ENCODE measurements around the gene KDR. TPM values are rescaled to one million over a fixed set of nuclear protein-coding genes. Genes with fewer than 3 reads are reported as not detected.

KDR gene
- total and polyA plus RNA-seq, 4 donors: 8.4 to 132 (median 32.5) TPM

GRCh38 chr4:55116450-55116849 lies 8.9 kb downstream of the KDR start:
- no peak overlapping the region for H3K4me3 ChIP-seq
- H3K36me3 ChIP-seq (ENCODE audit: control insufficient read depth in 4 of 4, insufficient read depth in 4 of 4, low read length in 4 of 4): peaks cover 0 to 3% (median 0%) of the 10 kb centered on the region in 4 donors
- H3K4me1 ChIP-seq (ENCODE audit: control insufficient read depth in 5 of 5, insufficient read depth in 5 of 5, low read length in 5 of 5): peaks cover 0 to 10% (median 0%) of the 10 kb centered on the region in 5 donors
- DNase-seq (peak in 2 of 3 donors; percentile 53 to 58), ATAC-seq (ENCODE audit: insufficient read depth, low FRiP score) (peak; percentile 50)
- H3K27ac ChIP-seq (ENCODE audit: low read depth in 1 of 2, low read length in 1 of 2): no peak overlapping the region
- H3K9ac ChIP-seq (ENCODE audit: insufficient read depth in 1 of 2, low read length in 2 of 2): no peak overlapping the region
- no peaks in the 10 kb centered on the region for H3K9me3 ChIP-seq (ENCODE audit: control insufficient read depth in 4 of 4, insufficient read depth in 3 of 4, low read length in 3 of 4)
- no peak for TF ChIP-seq CTCF (IDR thresholded peaks at IDR 0.05; ENCODE audit: control extremely low read depth, extremely low read depth)
- no peaks in the 10 kb centered on the region for H3K27me3 ChIP-seq (ENCODE audit: control insufficient read depth in 3 of 3, insufficient read depth in 3 of 3, low read length in 2 of 3)
- 60 to 65% methylated on average over 1 of the region's 1 CpG for WGBS, 2 donors

- no peak overlapping the region for H3K9ac ChIP-seq (ENCODE audit: insufficient read depth in 1 of 2, low read length in 2 of 2)
- TF ChIP-seq CTCF (IDR thresholded peaks at IDR 0.05; ENCODE audit: control extremely low read depth, extremely low read depth): no peak
- H3K36me3 ChIP-seq (ENCODE audit: control insufficient read depth in 4 of 4, insufficient read depth in 4 of 4, low read length in 4 of 4): peaks cover 0 to 3% (median 1%) of the 10 kb centered on the region in 4 donors
- DNase-seq (no peak), ATAC-seq (ENCODE audit: insufficient read depth, low FRiP score) (no peak)
- H3K9me3 ChIP-seq (ENCODE audit: control insufficient read depth in 4 of 4, insufficient read depth in 3 of 4, low read length in 3 of 4): no peaks in the 10 kb centered on the region
- no peak overlapping the region for H3K4me3 ChIP-seq
- H3K27ac ChIP-seq (ENCODE audit: low read depth in 1 of 2, low read length in 1 of 2): no peak overlapping the region
- no peaks in the 10 kb centered on the region for H3K27me3 ChIP-seq (ENCODE audit: control insufficient read depth in 3 of 3, insufficient read depth in 3 of 3, low read length in 2 of 3)
- WGBS, 2 donors: 79 to 88% methylated on average over 1 of the region's 1 CpG
- peaks cover 0 to 3% (median 3%) of the 10 kb centered on the region in 5 donors for H3K4me1 ChIP-seq (ENCODE audit: control insufficient read depth in 5 of 5, insufficient read depth in 5 of 5, low read length in 5 of 5)
Observed at GRCh38 chr4:55111601-55112000, 13.8 kb downstream of the KDR start.

DNA sequence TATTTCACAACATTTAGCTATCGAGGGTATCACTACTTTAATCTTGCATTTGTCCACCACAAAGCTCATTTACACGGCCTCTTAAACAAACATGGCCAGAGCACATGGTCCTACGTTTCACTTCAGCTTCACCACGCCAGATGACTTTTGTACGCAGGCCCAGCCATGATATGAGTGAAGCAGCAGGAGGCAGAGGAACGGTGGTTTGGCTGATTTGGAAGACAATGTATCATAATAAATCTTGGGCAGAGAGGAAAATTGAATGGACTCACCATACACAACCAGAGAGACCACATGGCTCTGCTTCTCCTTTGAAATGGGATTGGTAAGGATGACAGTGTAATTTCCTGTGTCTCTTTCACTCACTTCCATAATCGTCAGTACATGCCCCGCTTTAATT lies 15.3 kb downstream of the KDR start:
- Histone ChIP-seq H3K4me1 (ENCODE audit: control insufficient read depth in 5 of 5, insufficient read depth in 5 of 5, low read length in 5 of 5) (peaks cover 0 to 3% (median 0%) of the 10 kb centered on the region in 5 donors), H3K27me3 (ENCODE audit: control insufficient read depth in 3 of 3, insufficient read depth in 3 of 3, low read length in 2 of 3) (no peaks in the 10 kb centered on the region), H3K4me3 (no peak overlapping the region), H3K9ac (ENCODE audit: insufficient read depth in 1 of 2, low read length in 2 of 2) (no peak overlapping the region), H3K9me3 (ENCODE audit: control insufficient read depth in 4 of 4, insufficient read depth in 3 of 4, low read length in 3 of 4) (no peaks in the 10 kb centered on the region), H3K36me3 (ENCODE audit: control insufficient read depth in 4 of 4, insufficient read depth in 4 of 4, low read length in 4 of 4) (peaks cover 0 to 9% (median 1%) of the 10 kb centered on the region in 4 donors), H3K27ac (ENCODE audit: low read depth in 1 of 2, low read length in 1 of 2) (no peak overlapping the region)
- WGBS, 2 donors: 74 to 77% methylated on average over 8 of the region's 8 CpGs
- no peak for TF ChIP-seq CTCF (IDR thresholded peaks at IDR 0.05; ENCODE audit: control extremely low read depth, extremely low read depth)
- ATAC-seq (ENCODE audit: insufficient read depth, low FRiP score) (no peak), DNase-seq (no peak)

DNA sequence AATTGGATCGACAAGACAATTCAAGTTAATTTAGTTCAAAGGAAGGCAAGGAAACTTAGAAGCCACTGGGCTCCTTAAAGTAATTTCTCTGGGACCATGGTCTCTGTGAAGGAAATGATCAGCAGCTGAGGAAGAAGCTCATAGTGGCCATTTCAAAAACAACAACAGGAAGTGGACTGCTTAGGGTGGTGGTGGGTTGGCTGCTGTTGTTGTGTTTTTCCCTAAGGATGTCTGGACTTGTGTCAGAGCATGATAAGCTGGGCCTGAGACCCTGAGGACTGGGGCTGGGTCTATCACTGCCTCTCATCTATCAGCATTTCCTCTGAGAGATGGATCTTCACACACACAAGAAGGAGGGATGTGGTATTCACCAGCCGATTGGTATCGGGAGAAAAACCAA lies 18.3 kb downstream of the KDR start:
- no peak overlapping the region for H3K27ac ChIP-seq (ENCODE audit: low read depth in 1 of 2, low read length in 1 of 2)
- no peak for TF ChIP-seq CTCF (IDR thresholded peaks at IDR 0.05; ENCODE audit: control extremely low read depth, extremely low read depth)
- no peaks in the 10 kb centered on the region for H3K9me3 ChIP-seq (ENCODE audit: control insufficient read depth in 4 of 4, insufficient read depth in 3 of 4, low read length in 3 of 4)
- H3K36me3 ChIP-seq (ENCODE audit: control insufficient read depth in 4 of 4, insufficient read depth in 4 of 4, low read length in 4 of 4): peaks cover 0 to 10% (median 0%) of the 10 kb centered on the region in 4 donors
- H3K4me1 ChIP-seq (ENCODE audit: control insufficient read depth in 5 of 5, insufficient read depth in 5 of 5, low read length in 5 of 5): peaks cover 0 to 6% (median 0%) of the 10 kb centered on the region in 5 donors
- 60 to 67% methylated on average over 3 of the region's 3 CpGs for WGBS, 2 donors
- no peak for DNase-seq
- no peaks in the 10 kb centered on the region for H3K27me3 ChIP-seq (ENCODE audit: control insufficient read depth in 3 of 3, insufficient read depth in 3 of 3, low read length in 2 of 3)
- H3K4me3 ChIP-seq: no peak overlapping the region
- ATAC-seq (ENCODE audit: insufficient read depth, low FRiP score): no peak
- H3K9ac ChIP-seq (ENCODE audit: insufficient read depth in 1 of 2, low read length in 2 of 2): no peak overlapping the region
